CD4-positive, alpha-beta T cell treated with Interleukin-15 for 1 hour (primary cell): ENCODE measurements around the gene MBLAC1.
"Not testable (repeated sequence)": the region's sequence is repeated elsewhere in the genome, so short reads cannot be mapped to it uniquely, and the experiment has no call there.

Experiments
- DNase-seq: peaks from one replicate; pipeline ENCODE4 v3.0.0-alpha.2; 2020

MBLAC1 gene

GRCh38 chr7:100124301-100125230 lies 2.2 kb upstream of the MBLAC1 start:
- DNase-seq = no peak

- DNase-seq = no peak
Measured at GRCh38 chr7:100126239-100126930, 382 bp upstream of the MBLAC1 start.

GRCh38 chr7:100127866-100128636 lies 1.3 kb downstream of the MBLAC1 start:
- no peak for DNase-seq

- DNase-seq = no peak
Measured at GRCh38 chr7:100128637-100128963, 1.8 kb downstream of the MBLAC1 start.

GRCh38 chr7:100130220-100130607 lies 3.4 kb downstream of the MBLAC1 start:
- DNase-seq = not testable (repeated sequence)

- peak; percentile 79 for DNase-seq
Measured at GRCh38 chr7:100130608-100131453, 4.1 kb downstream of the MBLAC1 start.

- DNase-seq = no peak
Measured at GRCh38 chr7:100132126-100132525, 5.4 kb downstream of the MBLAC1 start.

GRCh38 chr7:100132697-100133151 lies 6.0 kb downstream of the MBLAC1 start:
- peak; percentile 73 for DNase-seq

- DNase-seq = no peak
Measured at GRCh38 chr7:100137851-100138760, 11.3 kb downstream of the MBLAC1 start.

- no peak for DNase-seq
Measured at GRCh38 chr7:100141555-100141949, 14.8 kb downstream of the MBLAC1 start.

- no peak for DNase-seq
Measured at GRCh38 chr7:100142461-100142860, 15.7 kb downstream of the MBLAC1 start.

- not testable (repeated sequence) for DNase-seq
Measured at GRCh38 chr7:100146350-100146749, 19.6 kb downstream of the MBLAC1 start.

- DNase-seq = no peak
Measured at GRCh38 chr7:100147278-100147677, 20.5 kb downstream of the MBLAC1 start.

GRCh38 chr7:100148225-100148558 lies 21.4 kb downstream of the MBLAC1 start:
- no peak for DNase-seq

GRCh38 chr7:100148559-100149328 lies 22.0 kb downstream of the MBLAC1 start, which contains the start of gene LAMTOR4:
Gene LAMTOR4 (plus strand): TSS chr7:100148918. CDS start chr7:100148973, 55 bp downstream.
- peak; percentile 100 for DNase-seq

GRCh38 chr7:100152404-100152803 lies 25.6 kb downstream of the MBLAC1 start:
- DNase-seq = no peak

- DNase-seq = no peak
Measured at GRCh38 chr7:100152937-100153666, 26.3 kb downstream of the MBLAC1 start.

GRCh38 chr7:100153708-100154535 lies 27.2 kb downstream of the MBLAC1 start:
- no peak for DNase-seq
